ENCODE results near the gene UEVLD.

- TF ChIP-seq POLR2A (IDR thresholded peaks at IDR 0.05) (no peak), CTCF (IDR thresholded peaks at IDR 0.05 in 4 of 5, conservative IDR thresholded peaks at IDR 0.05 in 1 of 5) (no peak)
Observed at GRCh38 chr11:18523084-18523483, 65.5 kb downstream of the UEVLD start.

All from gastrocnemius medialis (tissue), 4 donors.